ENCODE measurements around the gene OPCML. TPM values are rescaled to one million over a fixed set of nuclear protein-coding genes. Genes with fewer than 3 reads are reported as not detected.

OPCML gene
- total and polyA plus RNA-seq, 2 experiments from 2014 or later = 1.2 to 4.4 TPM

DNA sequence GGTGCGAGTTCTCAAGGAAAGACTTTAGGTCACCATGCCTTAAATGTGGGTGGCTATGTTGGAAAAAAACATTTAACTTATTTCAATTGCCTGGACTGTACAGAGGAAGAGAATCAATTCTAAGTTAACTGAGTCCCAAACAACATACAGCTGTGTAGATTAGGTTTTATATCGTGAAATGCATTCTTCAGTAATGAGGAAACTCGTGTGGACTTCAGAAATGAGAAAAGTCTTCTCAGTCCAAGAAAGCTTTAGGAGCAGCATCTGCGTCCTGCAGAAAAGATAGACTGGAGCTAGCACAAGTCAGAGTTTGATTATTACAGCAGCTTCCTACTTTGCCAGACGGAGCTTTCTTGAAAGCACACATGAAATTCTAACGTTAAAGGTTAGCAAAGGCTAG lies 673.0 kb downstream of the OPCML start (continued):
- no peak for TF ChIP-seq REST (IDR thresholded peaks at IDR 0.05; ENCODE audit: unreplicated experiment)
- no peak for TF ChIP-seq STAT1 (IDR thresholded peaks at IDR 0.05; ENCODE audit: unreplicated experiment)

DNA sequence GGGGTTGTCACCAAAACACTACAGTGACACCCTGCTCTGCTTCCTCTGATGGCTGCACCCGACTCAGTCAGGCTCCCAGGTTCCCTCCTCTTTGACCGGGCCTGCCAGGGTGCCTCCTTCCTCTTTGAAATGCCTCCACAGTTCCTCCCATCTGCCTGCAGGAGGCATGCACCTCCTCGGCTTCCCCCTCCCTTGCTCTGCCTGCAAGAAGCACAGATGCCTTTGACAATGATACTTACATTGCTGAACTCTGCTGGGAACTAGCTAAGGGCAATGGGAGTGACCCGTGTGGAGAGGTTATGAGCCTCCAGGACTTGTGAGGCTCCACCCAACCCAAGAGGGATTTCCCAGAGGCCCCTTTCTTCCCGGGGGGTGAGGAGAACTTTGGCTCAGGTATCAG lies 674.1 kb downstream of the OPCML start:
- Mint-ChIP-seq H3K9me3 (peaks cover 23% of the 10 kb centered on the region), H3K4me1 (peaks cover 25% of the 10 kb centered on the region), H3K4me3 (no peak overlapping the region), H3K27ac (no peak overlapping the region), H3K36me3 (ENCODE audit: low read depth) (peaks cover 18% of the 10 kb centered on the region), H3K27me3 (ENCODE audit: insufficient read depth, low read depth, poor library complexity) (peaks cover 4% of the 10 kb centered on the region)
- H3K79me2 ChIP-seq (replicated peaks; ENCODE audit: insufficient read depth) = no peaks in the 10 kb centered on the region
- H3K4me3 ChIP-seq = no peak overlapping the region
- peaks cover 22% of the 10 kb centered on the region for H3K4me1 ChIP-seq (ENCODE audit: insufficient read depth)
- DNase-seq (ENCODE audit: low spot score) (peak; percentile 83), ATAC-seq (peak; percentile 99)
- no peaks in the 10 kb centered on the region for H3F3A ChIP-seq (replicated peaks; ENCODE audit: low read depth)
- TF ChIP-seq STAT1 (IDR thresholded peaks at IDR 0.05; ENCODE audit: unreplicated experiment) (no peak), CTCF (conservative IDR thresholded peaks at IDR 0.05; ENCODE audit: low read depth in 2 of 2) (peak; percentile 53 to 54)
- no peaks in the 10 kb centered on the region for H3K27me3 ChIP-seq (ENCODE audit: insufficient read depth)
- H3K9me2 ChIP-seq (ENCODE audit: insufficient read depth) = no peaks in the 10 kb centered on the region
- H2AFZ ChIP-seq = no peak overlapping the region
- H4K20me1 ChIP-seq (replicated peaks; ENCODE audit: insufficient read depth) = no peaks in the 10 kb centered on the region
- H3K27ac ChIP-seq (ENCODE audit: low read depth) = no peak overlapping the region
- H3K4me2 ChIP-seq = no peak overlapping the region
- no peaks in the 10 kb centered on the region for H3K36me3 ChIP-seq (ENCODE audit: insufficient read depth)

- no peak overlapping the region for H3K4me3 ChIP-seq
- H3K4me1 Mint-ChIP-seq = peaks cover 28% of the 10 kb centered on the region
- no peak overlapping the region for H3K27ac ChIP-seq (ENCODE audit: low read depth)
- peaks cover 22% of the 10 kb centered on the region for H3K4me1 ChIP-seq (ENCODE audit: insufficient read depth)
- H3K9me2 ChIP-seq (ENCODE audit: insufficient read depth) = no peaks in the 10 kb centered on the region
- no peaks in the 10 kb centered on the region for H3K27me3 ChIP-seq (ENCODE audit: insufficient read depth)
- H3K36me3 ChIP-seq (ENCODE audit: insufficient read depth) = no peaks in the 10 kb centered on the region
- peaks cover 23% of the 10 kb centered on the region for H3K9me3 Mint-ChIP-seq
- H3K79me2 ChIP-seq (replicated peaks; ENCODE audit: insufficient read depth) = no peaks in the 10 kb centered on the region
- H3K27ac Mint-ChIP-seq = no peak overlapping the region
- no peaks in the 10 kb centered on the region for H3F3A ChIP-seq (replicated peaks; ENCODE audit: low read depth)
- H3K27me3 Mint-ChIP-seq (ENCODE audit: insufficient read depth, low read depth, poor library complexity) = peaks cover 4% of the 10 kb centered on the region
- H3K4me2 ChIP-seq = no peak overlapping the region
- DNase-seq (ENCODE audit: low spot score) (no peak), ATAC-seq (no peak)
- H3K4me3 Mint-ChIP-seq = no peak overlapping the region
- H2AFZ ChIP-seq = no peak overlapping the region
- no peaks in the 10 kb centered on the region for H4K20me1 ChIP-seq (replicated peaks; ENCODE audit: insufficient read depth)
- H3K36me3 Mint-ChIP-seq (ENCODE audit: low read depth) = peaks cover 18% of the 10 kb centered on the region
- no peak for TF ChIP-seq ZNF462 (CRISPR knock-in tag; IDR thresholded peaks at IDR 0.05)
- no peak for TF ChIP-seq JUNB (IDR thresholded peaks at IDR 0.05; ENCODE audit: unreplicated experiment)
- TF ChIP-seq POLR2AphosphoS5 (IDR thresholded peaks at IDR 0.05; ENCODE audit: low read depth) = no peak
Observed at GRCh38 chr11:132856032-132856431, 676.3 kb downstream of the OPCML start.

Data from GM23338 (cell line).